ENCODE measurements around the gene BCDIN3D.

BCDIN3D gene

DNA sequence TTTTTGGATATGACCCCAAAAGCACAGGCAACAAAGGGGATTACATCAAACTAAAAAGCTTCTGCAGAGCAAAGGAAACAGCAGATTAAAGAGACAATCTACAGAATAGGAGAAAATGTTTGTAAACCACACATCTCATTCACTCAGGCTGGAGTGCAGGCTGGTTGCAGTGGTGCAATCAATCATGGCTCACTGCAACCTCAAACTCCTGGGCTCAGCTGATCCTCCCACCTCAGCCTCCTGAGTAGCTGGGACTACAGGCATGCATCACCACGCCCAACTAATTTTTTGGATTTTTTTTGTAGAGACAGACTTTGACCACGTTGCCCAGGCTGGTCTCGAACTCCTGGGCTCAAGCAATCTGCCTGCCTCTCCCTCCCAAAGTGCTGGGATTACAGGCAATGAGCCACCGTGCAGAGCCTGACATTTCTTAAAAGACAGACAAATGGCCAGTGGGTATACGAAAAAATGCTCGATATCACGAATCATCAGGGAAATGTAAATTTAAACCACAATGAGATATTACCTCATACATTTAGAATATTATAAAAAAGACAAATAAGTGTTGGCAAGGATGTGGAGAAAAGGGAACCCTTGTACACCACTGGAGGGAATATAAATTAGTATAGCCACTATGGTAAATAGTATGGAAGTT, 24.5 kb downstream of the BCDIN3D start:
- no peak for DNase-seq

GRCh38 chr12:49813131-49813530, 29.8 kb downstream of the BCDIN3D start:
- no peak for DNase-seq

GRCh38 chr12:49811961-49812401, 30.9 kb downstream of the BCDIN3D start:
- no peak for DNase-seq

DNA sequence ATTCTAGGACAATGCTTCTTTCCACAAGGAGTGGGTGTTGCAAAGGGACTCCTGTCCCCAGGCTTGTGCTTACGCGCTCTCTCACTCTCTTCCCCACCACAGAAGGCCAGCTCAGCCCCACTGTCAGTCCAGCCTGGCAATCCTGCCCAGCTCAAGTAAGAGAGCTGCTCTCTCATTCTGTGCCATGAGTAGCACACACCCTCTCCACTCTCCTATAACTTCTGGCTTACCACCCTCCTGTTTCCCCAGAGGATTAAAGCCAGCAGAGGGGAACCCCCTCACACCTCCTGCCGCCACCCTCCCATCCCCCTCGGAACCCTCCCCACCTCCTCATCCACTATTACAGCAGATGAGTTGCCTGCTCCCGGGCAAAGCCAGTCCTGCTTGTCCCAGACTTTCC, 31.8 kb downstream of the BCDIN3D start:
- DNase-seq, result no peak

- DNase-seq, result no peak
These were observed 33.0 kb downstream of the BCDIN3D start for GRCh38 chr12:49809906-49810389.

DNA sequence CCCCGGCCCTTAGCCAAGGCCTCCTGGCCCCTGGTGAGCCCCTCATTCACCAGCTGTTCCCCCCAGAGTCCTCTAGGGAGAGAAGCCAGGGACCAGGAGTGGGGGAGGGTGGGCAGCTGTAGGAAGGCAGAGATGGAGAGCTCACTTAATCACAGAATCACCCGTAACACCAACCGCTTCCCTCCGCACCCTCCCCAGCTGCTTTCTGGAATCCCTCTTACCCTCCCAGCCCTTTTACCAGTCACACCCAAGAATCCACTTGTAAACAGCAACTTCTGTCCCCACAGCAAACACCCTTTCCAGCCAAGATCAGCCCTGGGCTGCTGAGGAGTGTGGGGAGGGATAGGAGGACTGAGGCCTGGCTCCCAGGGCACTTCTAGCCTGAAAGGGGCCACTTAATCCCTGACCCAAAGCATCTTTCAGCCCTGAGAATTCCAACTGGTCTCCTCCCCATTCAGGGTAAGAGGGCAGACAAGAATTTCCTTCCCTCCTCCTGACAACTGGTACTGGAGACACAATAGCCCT, 33.5 kb downstream of the BCDIN3D start:
- DNase-seq, result no peak

DNA sequence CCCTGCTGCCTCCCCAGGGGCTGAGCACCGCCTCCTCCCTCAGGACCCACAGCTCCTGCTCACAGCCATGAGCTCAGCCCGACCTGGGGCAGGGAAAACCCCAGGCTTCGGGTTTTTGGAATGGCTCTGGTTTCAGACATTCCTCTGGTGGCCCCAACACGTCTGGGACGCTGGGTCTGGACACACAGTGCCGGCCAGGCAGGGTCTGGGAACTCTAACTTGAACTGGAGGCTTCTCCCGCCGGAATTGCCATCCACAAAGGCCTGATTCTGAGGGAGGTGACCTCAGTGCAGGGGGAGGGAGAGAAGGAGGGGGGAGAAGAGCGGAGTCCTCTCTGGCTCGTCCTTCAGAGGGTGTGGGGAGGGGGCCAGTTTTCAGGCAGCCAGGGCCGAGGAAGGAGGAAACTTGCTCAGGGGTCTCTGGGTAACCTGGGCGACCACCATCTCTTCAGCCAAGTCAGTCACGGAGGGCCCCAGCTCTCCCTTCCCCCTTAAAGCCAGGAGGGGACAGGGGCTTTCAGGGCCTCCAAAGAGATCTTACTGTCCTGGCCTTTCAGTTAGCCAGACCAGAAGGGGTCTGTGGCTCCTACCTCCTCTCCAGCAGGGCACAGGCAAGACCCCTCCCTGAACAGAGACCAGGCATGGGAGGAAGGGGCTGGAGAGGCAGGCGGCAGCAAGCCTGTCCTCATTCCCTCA, 34.1 kb downstream of the BCDIN3D start:
- DNase-seq, result no peak

GRCh38 chr12:49807991-49808580, 34.8 kb downstream of the BCDIN3D start:
- DNase-seq, result no peak

- DNase-seq, result no peak
These were observed 36.0 kb downstream of the BCDIN3D start for GRCh38 chr12:49806877-49807276.

GRCh38 chr12:49806321-49806813, 36.5 kb downstream of the BCDIN3D start:
- DNase-seq, result no peak

GRCh38 chr12:49805409-49805808, 37.5 kb downstream of the BCDIN3D start:
- DNase-seq, result no peak

DNA sequence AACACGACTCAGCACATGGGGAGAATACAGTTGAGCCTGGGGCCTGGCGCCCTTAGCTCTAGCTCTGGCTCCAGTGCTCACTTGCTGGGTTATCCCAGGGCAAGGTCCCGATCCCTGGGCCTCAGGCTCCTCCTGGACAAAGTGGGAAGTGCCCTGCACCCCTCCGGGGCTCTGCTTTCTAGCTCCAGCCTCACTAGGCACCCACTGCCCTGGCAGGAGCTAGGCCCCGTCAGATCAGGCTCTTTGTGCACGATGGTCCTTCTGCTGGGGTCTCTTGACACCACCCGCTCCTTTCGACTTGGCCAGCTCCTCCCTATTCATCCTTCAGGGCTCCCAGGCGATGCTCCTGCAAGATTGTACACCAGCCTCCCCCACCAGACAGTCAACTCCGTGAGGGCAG, 38.1 kb downstream of the BCDIN3D start:
- DNase-seq, result no peak

DNA sequence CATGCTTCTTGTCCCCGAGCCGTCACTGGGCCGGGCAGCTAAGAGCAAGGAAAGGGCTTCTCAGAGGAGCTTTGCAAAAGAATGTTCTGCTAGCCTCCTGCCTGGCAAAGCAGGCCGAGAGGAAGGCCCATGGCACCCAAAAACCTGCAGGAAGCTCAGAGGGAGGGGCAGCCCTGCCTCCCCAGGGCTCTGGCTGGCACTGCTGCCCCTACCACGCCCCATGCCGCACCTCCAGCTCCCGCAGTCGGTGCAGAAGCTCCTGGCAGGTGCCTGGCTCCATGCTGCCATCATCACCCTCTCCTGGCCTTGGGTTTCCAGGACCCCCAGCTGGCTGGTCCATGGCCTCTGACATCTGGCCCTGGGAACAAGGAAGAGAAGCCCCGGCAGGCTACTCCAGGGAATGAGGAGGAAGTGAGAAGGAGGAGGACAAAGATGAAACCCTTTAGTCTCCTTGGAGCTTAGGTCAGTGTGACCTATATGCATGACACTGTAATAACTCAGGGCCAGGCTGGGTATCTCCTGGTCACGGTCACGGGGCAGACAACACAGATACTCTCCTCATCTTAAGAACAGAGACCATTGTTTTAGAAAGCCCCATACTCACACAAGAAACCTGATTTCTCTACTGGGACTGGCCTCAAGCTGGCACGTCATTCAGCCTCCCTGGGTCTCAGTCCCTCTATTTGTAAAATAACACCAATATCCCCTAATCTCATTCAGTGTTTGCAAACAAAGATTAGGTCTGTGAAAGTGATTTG, 39.0 kb downstream of the BCDIN3D start:
- DNase-seq, result no peak

DNA sequence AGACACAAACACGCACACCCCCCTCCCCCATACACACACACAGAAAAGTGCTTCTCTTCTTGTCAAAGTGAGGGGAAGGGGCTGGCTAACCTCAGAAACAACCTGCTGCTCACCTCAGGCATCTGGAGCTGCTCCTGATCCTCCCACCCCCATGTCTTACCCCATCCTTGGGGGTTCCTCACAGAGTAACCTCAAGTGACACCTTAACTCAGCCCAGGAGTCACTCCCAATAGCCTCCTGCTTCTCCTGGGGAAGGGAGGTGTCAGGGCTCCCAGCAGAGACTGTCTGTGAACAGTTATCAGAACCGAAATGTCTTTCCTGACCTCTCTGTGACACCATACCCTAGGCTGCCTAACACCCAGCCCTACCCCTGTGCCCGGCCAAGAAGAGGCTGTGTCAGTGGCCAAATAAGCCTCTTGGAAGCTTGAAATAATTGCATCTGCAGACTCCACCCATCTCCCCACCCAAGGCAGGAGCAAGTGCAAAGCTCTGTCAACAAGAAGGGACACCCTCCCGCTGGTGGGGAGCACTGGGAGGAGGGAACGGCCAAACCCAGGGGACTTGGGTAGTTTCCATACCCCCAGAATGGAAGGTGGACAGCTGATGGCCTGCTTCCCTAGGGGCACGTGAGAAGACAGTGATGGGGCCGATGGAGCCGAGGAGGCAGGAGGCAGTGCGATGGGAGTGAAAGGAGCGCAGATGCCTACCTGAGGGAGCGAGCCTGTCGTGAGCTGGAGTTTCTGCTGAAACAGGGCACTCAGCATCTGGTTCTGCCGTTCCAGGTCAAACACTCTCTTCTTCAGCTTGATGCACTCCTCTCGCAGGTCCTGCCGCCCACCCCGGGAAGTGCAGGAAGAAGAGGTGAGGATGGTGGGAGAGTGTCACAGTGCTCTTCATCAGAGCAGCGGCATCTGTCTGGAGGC, 41.5 kb downstream of the BCDIN3D start:
- no peak for DNase-seq

DNA sequence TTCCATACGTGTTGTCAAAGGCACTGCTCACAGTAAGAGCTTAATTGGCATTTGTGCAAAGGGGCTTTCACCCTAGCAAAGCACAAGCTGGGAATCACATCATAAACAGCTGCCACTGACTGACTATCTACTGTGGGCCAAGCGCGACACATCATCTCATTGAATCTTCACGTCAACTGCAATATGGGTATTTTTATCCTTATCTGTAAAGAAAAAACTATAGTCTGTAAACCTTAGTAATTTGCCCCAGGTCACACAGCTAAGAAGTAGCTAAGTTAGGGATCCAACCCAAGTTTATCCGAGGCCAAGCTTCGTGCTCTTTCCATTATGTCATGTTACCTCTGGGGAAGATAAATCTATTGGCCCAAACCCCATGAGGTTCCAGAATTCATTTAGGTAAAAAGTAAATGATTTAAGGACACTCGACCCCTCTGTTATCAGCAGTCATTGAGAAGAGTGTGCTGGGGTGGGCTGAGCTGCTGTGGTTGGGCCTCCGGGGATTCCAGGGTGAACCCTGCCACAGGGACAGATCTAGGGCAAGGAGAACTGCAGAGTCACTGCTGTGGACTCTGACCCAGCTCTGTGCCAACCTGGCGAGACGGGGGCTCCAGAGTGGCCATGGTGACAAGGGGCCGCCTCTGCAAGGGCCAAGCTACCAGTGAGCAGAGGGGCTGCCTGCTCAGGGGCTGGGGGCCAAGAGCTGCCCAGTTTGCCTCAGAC, 42.3 kb downstream of the BCDIN3D start:
- no peak for DNase-seq

DNA sequence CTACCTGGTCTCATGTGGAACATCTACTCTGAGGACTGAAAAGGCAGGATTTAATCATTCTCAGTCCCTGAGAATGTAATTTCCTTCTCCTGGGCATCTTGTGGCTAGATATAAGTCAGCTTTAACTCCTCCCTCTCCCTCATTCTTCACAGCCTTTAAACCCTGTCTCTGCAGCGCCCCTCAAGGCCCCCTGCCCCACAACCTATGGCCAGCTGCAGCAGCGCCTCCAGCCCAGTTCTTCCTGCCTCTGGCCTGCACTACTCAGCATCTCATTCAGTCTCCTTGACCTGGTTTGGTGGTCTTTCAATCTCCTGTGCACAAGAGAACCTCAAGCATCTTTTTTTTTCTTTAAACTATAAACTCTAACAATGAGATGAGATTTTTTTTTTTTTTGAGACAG, 44.0 kb downstream of the BCDIN3D start:
- DNase-seq, result no peak

DNA sequence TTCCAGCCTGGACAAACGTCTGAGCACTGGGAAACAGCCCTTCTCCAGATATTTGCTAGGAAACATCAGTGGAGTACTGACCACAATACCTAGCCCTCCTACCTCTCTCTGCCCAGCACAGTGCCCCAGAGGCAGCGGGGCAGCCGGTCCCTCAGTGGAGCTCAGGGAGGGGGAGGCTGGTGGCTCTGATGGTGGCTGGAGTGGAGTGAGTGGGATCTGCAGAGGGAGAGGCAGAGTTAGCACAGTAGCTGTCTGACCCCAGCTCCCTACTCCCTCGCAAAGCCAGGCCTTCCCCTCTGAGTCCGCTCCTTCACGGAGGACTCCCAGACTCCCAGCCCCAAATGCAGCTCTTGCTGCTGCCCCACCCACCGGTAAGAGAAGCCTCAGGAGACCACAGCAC, 44.7 kb downstream of the BCDIN3D start:
- DNase-seq, result no peak

- DNase-seq, result no peak
These were observed 45.5 kb downstream of the BCDIN3D start for GRCh38 chr12:49797449-49797776.

DNA sequence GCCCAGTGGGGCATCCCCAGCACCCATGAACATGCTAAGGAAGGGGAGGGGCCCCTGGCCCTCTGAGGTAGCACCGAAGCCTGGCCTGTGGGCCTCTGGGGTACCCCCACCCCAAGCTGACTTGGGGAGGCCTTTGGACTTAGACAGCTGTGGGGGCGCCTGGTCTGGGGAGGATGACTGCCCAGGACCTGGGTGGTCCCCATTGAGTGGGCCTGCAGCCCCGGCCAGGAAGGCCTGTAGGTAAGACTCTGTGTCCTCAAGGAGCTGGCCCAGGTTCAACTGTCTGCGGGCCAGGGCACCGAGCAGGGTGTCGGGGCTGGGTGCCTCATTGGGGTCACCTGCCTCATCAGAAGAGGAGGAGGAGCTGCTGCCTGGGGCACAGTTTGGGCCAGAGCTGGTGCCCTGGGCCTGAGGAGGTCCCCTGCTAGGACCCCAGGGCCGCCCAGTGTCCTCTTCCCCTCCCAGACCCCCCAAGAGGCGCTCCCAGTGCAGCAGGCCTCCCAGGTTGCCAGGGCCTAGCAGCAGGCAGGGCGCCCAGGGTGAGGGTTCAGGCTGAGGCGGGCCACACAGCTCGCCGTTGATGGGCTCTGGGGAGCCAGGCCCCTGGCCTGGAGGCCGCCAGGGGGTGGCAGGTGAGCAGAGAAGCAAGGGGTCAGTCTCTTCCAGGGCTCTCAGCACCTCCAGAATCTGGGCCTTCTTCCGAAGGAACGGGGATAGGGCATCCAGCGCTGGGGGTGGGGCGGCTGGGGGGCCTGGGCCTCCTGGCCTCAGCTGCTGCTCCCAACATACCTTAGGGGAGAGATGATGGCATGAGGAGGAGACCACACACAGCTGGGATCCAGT, 46.1 kb downstream of the BCDIN3D start:
- DNase-seq, result no peak

GRCh38 chr12:49796155-49796554, 46.8 kb downstream of the BCDIN3D start:
- no peak for DNase-seq
